IPS-18c (cell line): ENCODE results near the gene KRT85.

ENCODE experiments used
- H3K4me3 ChIP-seq: 2 replicates; pipeline ENCODE4 v1.7.0; 2013; ENCODE audit warnings: low read depth, mild to moderate bottlenecking, low read length, moderate library complexity; ENCODE audit not compliant: insufficient read depth
- H3K9me3 ChIP-seq: one replicate; pipeline ENCODE4 v1.6.1; 2013; ENCODE audit warnings: mild to moderate bottlenecking, low read length, moderate library complexity; ENCODE audit not compliant: control insufficient read depth, insufficient read depth

Gene KRT85

DNA sequence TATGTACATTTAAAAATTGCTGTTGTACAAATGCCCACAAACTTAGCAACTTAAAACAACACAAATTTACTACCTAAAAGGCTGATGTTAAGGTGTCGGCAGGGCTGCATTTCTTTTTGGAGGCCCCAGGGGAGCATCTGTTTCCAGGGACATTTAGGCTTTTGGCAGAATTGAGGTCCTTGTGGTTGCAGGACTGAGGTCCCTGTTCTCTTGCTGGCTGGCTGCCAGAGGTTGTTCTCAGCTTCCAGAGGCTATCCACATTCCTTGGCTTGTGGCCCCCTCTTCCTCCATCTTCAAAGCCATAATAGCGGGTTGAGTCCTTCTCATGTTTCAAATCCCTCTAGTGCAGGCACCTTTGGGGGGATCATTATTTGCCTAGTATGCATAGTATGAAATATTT lies 23.7 kb downstream of the KRT85 start:
- no peaks in the 10 kb centered on the region for H3K9me3 ChIP-seq
- H3K4me3 ChIP-seq, result no peak overlapping the region

DNA sequence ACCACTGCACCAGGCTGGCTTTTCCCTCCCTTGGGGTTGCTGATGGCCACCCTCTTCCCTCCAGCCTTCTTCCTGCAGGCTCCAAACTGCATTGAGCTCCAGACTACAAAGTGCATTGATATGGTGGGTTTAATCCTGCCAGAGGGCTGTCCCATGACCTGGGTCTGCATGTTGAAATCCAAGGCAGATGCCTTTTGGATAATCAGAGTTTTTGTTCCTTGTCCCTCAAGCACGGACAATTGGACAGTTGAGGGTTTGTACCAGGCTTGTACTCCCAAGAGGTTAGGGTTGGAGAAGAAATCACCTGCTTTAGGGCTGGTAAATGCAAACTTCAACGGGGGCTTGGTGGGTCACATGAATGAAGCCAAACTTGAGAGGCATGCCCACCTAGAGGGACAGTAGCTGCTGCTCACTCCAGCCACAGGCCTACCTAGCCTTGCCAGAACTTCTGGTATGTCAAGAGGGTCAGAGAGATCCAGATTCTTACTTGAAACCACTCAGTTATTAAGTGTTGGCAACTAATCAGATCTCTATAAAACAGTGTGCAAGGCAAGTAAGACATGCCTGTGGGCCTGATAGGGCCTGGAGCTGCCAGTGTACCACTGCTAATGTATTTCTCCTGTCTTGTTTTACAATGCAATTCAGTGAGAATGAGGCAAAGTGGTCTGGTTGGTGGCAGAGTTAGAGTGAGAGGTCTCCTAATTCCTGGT lies 24.3 kb downstream of the KRT85 start:
- Histone ChIP-seq H3K9me3 (no peaks in the 10 kb centered on the region), H3K4me3 (no peak overlapping the region)

DNA sequence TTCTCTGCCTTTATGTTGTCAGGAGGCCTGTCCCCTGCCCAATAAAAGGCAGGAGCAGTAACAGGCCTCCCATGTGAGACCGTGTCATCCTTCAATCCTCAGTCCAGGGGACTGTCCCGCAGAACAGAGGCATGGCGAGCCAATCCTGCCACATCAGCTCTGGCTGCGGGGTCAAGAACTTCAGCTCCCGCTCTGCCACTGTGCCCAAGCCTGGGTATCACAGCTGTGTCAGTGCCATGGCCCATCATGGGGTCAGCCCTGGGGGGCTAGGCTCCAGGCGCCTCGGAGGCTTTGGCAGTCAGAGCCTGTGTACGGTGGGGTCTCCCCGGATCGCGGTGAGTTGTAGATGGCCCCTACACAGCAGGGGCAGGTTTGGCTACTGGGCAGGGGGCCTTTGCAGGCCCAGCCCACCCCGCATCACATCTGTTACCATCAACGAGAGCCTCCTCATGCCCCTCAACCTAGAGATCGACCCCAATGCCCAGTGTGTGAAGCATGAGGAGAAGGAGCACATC lies 26.2 kb downstream of the KRT85 start:
- H3K4me3 ChIP-seq, result no peak overlapping the region
- H3K9me3 ChIP-seq, result no peaks in the 10 kb centered on the region

DNA sequence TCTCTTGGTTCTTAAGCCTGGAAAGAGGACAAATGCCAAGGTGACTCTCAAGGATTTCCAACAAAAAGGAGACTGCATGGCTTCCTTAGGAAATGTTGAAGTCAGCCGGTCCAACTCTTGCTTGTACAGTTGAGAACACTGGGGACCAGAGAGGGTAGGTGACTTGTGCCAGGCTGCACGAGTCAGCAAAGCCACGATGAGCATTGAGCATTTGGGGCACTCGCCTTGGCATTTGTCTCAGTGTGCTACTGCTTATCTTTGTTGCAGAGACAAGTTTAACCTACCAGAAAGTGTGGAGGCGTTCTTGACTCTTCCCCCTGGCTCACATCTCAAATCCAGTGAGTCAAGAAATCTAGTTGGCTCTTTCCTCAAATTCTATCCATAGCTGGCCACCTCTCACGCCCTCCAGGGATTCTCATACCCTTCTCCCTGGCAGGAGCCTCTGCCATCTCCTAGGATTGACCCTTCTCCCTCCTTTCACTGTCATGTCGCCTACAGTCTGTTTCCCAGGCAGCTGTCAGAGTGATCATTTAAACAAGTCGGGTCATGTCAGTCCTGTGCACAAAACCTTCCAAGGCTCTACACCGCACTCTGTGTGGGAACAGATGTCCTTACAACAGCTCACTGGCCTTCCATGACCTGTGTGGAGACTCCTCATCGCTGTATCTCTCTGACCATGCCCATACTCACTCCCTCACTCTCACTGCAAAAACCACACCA lies 28.9 kb downstream of the KRT85 start:
- no peaks in the 10 kb centered on the region for H3K9me3 ChIP-seq
- H3K4me3 ChIP-seq, result no peak overlapping the region

DNA sequence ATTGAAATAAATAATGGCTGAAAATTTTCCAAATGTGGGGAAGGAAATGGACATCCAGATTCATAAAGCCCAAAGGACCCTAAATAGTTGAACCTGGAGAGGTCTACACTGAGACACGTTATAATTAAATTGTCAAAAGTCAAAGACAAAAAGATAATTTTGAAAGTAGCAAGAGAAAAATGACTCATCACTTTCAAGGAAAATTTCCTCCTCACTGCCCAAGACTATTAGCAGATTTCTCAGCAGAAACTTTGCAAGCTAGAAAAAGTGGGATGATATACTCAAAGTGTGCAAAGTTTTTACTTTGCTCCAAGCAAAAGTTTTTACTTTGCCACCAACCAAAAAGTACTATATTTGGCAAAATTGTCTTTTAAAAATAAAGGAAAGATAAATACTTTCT lies 30.2 kb downstream of the KRT85 start:
- no peaks in the 10 kb centered on the region for H3K9me3 ChIP-seq
- no peak overlapping the region for H3K4me3 ChIP-seq

DNA sequence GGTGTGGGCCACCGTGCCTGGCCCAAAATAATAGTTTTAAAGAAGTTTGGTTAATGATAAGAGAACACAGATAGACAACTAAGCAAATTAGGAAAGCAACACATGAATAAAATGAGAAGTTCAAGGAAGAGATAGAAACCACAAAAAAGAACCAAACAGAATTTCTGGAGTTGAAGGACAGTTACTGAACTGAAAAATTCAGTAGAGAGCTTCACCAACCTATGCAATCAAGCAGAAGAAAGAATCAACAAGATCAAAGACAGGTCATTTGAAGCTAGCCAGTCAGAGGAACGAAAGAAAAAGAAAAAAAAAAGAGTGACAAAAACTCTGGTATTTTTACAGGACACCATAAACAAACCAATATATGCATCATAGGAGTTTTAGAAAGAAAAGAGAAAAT lies 30.6 kb downstream of the KRT85 start:
- H3K4me3 ChIP-seq, result no peak overlapping the region
- no peaks in the 10 kb centered on the region for H3K9me3 ChIP-seq

DNA sequence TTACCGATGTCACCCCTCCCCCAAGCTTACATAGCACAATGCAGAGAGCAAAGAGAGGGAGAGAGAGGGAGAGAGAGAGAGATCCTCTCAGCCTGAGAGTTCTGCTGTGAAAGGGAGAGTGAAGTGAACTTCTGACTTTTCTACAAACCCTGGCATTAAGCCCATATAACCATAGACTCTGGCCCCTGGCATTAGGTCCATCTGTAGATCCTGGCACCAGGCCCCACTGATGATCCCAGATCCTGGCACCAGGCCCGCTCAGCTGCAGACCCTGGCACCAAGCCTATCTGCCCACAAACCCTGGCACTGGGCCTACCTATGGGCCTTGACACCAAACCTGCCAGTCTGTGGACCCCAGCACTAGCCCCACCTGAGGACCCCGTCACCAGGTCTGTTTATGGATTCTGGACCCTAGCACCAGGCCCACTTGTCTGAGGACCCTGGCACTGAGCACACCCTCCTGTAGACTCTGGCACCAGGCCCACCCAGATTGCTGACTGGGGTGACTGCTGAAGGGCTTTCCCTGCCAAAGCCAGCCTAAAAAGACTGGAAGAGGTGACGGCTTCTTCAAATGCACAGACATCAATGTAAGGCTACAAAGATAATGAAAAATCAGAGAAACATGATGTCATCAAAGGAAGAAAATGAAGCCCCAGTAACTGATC lies 31.6 kb downstream of the KRT85 start:
- H3K4me3 ChIP-seq, result no peak overlapping the region
- no peaks in the 10 kb centered on the region for H3K9me3 ChIP-seq

DNA sequence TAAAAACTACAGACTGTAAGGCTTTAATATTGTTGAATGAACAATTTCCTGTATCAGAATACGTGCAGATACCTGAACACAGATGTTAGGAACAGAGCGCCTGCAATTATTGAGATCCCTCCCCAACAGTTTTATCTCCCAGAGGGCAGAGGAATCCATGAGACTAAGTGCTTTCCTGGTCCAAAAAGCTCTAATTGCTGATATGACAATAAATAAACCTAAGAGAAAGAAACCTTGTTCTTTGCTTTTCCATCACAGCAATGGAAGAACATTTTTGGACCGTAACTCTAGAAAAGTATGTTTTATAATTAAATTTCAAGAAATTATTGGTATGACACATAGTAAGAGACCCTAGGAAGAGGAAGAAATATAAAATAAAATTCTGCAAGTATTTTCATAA lies 33.1 kb downstream of the KRT85 start:
- Histone ChIP-seq H3K4me3 (no peak overlapping the region), H3K9me3 (no peaks in the 10 kb centered on the region)

DNA sequence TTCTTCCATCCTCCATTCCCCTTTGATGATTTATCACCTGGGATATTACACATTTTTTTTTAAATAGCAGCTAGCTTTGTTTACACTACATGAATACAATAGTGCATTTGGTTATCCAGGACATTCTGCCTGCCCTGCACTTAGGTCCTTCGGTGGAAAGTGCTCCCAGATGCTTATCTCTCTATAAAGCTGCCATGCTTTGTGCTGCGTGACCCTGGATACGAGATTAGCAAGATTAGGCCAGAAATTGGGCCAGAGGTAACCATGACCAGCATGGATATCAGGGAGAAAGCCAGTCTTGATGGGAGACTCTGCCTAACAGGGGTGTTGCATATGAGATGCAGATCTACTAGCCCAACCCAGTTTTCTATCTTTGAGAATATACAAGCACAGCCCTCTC lies 34.0 kb downstream of the KRT85 start:
- H3K9me3 ChIP-seq, result no peaks in the 10 kb centered on the region
- H3K4me3 ChIP-seq, result no peak overlapping the region

DNA sequence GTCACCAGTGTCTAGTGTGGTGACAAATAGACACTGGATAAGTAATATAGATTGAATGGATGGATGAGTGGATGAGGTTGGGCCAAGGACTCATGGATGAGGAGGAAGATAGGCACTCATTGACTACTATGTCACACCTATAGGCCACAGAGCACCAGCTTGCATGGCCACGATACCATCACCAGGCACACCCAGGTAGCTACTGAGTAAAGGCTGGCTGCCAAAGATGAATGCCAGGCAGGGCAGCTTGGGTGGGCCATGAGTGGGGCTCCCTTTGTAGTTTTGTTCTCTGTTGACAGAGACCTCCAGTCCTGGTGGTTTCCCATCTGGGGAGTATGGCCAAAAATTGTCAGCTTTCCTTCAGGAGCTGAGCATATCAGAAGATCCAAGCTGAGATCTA lies 34.9 kb downstream of the KRT85 start:
- no peak overlapping the region for H3K4me3 ChIP-seq
- H3K9me3 ChIP-seq, result no peaks in the 10 kb centered on the region

DNA sequence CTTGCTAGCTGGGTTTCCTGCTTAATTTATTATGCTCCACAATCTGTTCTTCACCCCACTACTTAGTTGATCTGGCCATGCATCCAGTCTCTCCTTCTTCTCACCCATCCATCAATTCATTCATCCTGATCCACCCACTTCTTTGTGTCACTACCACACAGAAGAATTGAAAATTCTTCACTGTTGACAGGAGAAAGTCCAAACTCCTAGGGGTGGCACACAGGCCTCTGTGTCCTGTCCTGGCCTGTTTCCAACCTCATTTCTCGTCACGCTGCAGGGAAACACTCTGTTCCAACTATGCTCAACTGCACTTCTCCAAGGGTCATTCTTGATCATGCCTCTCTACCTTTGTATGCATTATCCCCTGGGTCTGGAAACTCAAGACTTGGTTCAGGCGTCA lies 35.4 kb downstream of the KRT85 start:
- no peaks in the 10 kb centered on the region for H3K9me3 ChIP-seq
- H3K4me3 ChIP-seq, result no peak overlapping the region

DNA sequence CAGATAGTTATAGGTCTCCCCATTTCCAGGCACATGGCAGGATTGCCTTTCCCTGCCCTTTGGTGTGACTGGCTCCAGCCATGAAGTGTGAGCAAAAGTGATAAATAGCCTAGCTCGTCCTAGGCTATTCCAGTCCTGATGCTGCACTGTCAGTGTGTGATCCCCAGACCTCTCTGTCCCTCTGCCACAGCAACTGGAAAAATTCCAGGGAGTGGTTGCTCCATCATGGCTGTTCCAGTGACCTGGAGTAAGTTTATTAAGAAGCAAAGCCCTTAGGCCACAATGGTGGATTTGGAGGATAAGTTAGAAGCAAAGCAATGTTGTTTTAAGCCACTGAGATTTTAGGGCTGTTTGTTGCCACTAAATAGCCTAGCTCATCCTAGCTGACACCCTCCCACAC lies 36.2 kb downstream of the KRT85 start:
- no peak overlapping the region for H3K4me3 ChIP-seq

DNA sequence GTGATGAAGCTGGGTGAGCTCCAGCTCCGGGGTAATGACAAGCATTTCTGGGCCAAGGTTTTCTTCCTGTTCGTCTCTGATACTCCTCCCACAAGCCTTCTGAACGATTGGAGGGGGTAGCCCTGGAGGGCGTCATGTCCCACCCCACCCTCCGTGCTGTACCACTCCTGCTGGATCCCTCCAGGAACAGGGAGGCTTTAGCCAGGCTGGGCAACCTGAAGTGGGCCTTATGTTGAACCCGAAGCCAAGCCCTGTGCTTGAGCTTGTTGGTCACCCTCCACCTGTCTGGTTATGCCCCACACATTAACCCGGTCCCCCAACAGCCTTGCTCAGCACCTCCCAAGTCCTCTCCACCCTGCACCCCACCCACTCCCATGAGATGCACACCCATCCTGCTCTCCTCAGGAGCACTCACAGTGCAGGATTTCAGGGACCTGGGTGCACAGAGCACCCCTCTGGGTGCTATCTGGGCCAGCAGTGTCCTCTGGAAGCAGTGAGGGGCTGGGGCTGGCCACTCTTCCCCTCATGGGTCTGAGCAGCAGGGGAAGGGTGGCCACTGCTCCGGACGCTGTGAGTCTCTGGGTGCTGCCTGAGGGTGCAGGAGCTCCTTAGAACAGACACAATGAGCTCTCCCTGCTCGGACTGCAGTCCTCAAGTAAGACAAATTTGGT lies 39.3 kb downstream of the KRT85 start:
- Histone ChIP-seq H3K9me3 (no peaks in the 10 kb centered on the region), H3K4me3 (no peak overlapping the region)

More for the DNA sequence above, 36.2 kb downstream of the KRT85 start:
- H3K9me3 ChIP-seq, result no peaks in the 10 kb centered on the region

DNA sequence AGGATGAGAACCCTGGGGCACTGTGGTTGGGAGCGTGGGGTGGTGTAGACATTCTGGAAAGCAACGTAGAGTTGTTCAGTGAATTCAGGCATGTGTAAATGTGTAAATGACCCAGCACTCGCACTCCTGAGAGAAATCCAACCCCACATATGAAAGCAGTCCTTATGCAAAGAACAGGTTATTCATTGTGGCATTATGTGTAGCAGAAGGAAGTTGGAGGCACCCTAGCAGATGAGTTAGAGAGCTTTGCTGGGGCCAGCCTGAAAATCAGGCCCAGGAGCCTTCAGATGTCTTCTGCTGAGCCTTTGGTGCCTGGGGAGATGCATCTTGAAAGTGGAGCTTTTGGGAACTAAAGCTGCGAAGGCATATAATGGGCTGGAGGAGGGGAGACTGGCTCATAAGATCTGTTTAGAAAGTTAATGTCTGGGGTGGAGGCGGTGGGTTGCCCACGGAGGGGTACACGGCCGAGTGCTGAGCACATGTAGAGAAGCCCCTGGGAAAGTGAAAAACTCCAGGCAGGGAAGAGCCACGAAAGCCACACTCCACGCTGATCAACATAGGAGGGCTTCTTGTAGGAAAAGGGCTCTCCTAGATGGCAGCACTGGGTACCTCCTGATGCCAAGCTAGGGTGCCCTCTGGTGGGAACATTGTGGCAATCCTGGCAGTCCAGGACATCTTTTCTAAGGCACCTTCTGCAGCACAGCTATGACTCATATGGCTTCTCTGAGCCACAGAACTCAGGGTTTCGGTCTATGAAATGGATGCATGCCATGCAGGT lies 40.0 kb downstream of the KRT85 start:
- Histone ChIP-seq H3K9me3 (no peaks in the 10 kb centered on the region), H3K4me3 (no peak overlapping the region)

DNA sequence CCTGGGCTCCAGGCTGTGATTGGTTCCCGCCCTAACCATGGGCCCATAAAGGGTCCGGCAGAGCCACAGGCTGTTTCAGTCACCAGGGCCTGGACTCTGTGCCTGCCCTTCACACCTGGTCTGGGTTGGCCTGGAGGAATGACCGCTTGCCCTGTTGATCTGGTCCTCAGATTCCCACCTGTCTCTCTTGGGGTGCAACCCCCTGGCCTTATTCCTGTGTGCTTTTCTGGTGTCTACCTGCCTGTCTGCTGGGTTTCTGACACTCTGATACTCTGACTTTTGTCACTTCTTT lies 43.2 kb downstream of the KRT85 start:
- Histone ChIP-seq H3K4me3 (no peak overlapping the region), H3K9me3 (no peaks in the 10 kb centered on the region)

DNA sequence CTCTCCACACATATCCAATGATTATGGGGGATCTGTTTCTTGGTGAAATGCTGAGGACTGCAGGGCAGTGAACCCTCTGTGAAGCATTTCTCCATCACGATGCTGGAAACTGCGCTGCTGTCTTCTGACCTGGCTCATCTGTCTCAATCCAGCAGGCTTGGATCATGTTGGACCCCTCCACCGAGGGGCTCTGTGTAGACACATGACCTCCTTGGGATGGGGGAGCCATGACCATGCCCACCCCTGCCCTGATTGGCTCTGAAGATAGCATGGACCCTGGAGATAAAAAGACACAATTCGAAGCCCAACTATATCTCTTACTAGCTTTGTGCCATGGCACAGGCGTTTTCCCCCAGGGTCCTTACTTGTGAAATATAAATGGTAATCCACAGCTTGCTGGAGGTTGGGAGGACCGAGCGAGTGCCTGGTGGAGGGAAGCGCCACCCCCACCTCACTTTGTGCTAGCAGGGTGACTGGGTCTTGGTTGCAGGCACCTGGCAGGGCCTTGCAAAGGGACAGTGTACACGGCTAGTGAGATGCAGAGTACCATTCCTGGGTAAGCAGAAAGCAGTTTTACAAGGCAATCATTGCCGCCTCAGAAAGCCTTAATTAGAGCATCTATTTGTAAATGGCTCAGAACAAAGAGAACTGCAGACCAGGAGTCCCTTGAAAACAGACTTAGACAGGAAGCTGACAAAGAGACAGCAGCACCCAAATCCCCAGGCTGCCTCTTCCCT lies 43.7 kb downstream of the KRT85 start:
- Histone ChIP-seq H3K9me3 (no peaks in the 10 kb centered on the region), H3K4me3 (no peak overlapping the region)

DNA sequence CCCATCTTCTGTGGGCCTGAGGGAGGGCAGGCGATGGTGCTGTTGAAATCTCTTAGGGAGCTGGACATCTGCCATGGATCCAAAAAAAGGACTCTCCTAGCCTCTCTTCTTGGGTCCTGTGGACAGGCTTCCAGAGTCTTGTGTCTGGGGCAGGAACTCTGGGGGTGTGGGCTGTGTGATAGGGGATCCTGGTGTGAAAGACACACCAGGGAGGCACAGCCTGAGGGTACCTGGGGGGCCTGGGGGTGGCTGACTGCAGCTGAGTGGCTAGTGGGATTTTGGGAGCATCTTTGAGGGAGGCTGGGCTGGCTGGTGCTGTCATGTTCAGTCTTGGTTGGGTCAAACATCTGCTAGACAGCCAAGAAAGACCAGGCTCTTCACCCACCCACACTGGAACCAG lies 44.3 kb downstream of the KRT85 start:
- no peaks in the 10 kb centered on the region for H3K9me3 ChIP-seq
- H3K4me3 ChIP-seq, result no peak overlapping the region
